Stomach (tissue), 4 donors: ENCODE results near the gene PTPRK.

Experiments
- CTCF ChIP-seq, 7 experiments: fragments of 450-650 bp in 4 of 7; fragments of 200-600 bp in 3 of 7; sonication (generic) in 3 of 7; IDR thresholded peaks; one replicate each; pipeline ENCODE4 v1.5.1; 2016 to 2019; ENCODE audit warnings: antibody characterized with exemption in 7 of 7, control low read depth in 2 of 7, mild to moderate bottlenecking in 1 of 7
- EP300 ChIP-seq: sonication (generic); formaldehyde crosslinking; IDR thresholded peaks from one replicate; pipeline ENCODE4 v1.6.1; 2017; ENCODE audit warnings: antibody characterized with exemption
- POLR2A ChIP-seq, 4 donors: fragments of 450-650 bp; IDR thresholded peaks; one replicate each; pipeline ENCODE4 v1.6.1; 2016; ENCODE audit warnings: antibody characterized with exemption in 4 of 4, control low read depth in 2 of 4, mild to moderate bottlenecking in 1 of 4, moderate library complexity in 1 of 4
- POLR2AphosphoS5 ChIP-seq, 3 donors: sonication (generic); formaldehyde crosslinking; IDR thresholded peaks; one replicate each; pipeline ENCODE4 v1.6.1; 2016; ENCODE audit warnings: antibody characterized with exemption in 3 of 3

GRCh38 chr6:128275681-128276080 lies 244.7 kb downstream of the PTPRK start:
- TF ChIP-seq POLR2A (IDR thresholded peaks at IDR 0.05) (no peak), EP300 (no peak), CTCF (IDR thresholded peaks at IDR 0.05) (no peak), POLR2AphosphoS5 (IDR thresholded peaks at IDR 0.05) (no peak)
